ENCODE measurements around the gene SREK1IP1. TPM values are rescaled to one million over a fixed set of nuclear protein-coding genes. Genes with fewer than 3 reads are reported as not detected.

The SREK1IP1 gene
- 10 to 100 TPM; 12.2 to 21.4 TPM for total RNA-seq

- intact Hi-C loops (cut with DNase I), result no loop called here
- Histone ChIP-seq H3K36me3 (no peaks in the 10 kb centered on the region), H3K9ac (ENCODE audit: low read depth in 2 of 2, low read length in 2 of 2) (peak within 1 kb of the TSS; percentile 89 to 90), H3K27me3 (no peaks in the 10 kb centered on the region), H3K27ac (peak within 1 kb of the TSS; percentile 68), H3K9me3 (no peaks in the 10 kb centered on the region), H3K4me3 (peak within 1 kb of the TSS; percentile 84), H3K4me1 (peaks cover 23% of the 10 kb centered on the region)
- peak; percentile 82 for DNase-seq
- TF ChIP-seq CTCF (IDR thresholded peaks at IDR 0.05), result no peak
Observed at GRCh38 chr5:64768358-64769312, at the start of gene SREK1IP1, which contains the start of gene CWC27. SREK1IP1 (minus strand) TSS chr5:64768691; CDS start chr5:64768517, 174 bp downstream. CWC27 (plus strand) TSS chr5:64768930; CDS start chr5:64769147, 217 bp downstream.

- Histone ChIP-seq H3K9ac (ENCODE audit: low read depth in 2 of 2, low read length in 2 of 2) (no peak overlapping the region), H3K4me3 (no peak overlapping the region), H3K9me3 (no peaks in the 10 kb centered on the region), H3K36me3 (no peaks in the 10 kb centered on the region), H3K27me3 (no peaks in the 10 kb centered on the region), H3K4me1 (no peaks in the 10 kb centered on the region), H3K27ac (no peak overlapping the region)
- no peak for DNase-seq
- intact Hi-C loops (cut with DNase I), result loop anchor here (10.0 kb wide), 1 partner anchor 287 kb away; no protein-coding TSS in a partner anchor
- no peak for TF ChIP-seq CTCF (IDR thresholded peaks at IDR 0.05)
Observed at GRCh38 chr5:64818245-64818644, 49.8 kb upstream of the SREK1IP1 start.

GRCh38 chr5:64814073-64814472 is 45.6 kb upstream of the SREK1IP1 start:
- Histone ChIP-seq H3K9me3 (no peaks in the 10 kb centered on the region), H3K4me3 (no peak overlapping the region), H3K9ac (ENCODE audit: low read depth in 2 of 2, low read length in 2 of 2) (no peak overlapping the region), H3K4me1 (no peaks in the 10 kb centered on the region), H3K27ac (no peak overlapping the region), H3K27me3 (no peaks in the 10 kb centered on the region), H3K36me3 (no peaks in the 10 kb centered on the region)
- intact Hi-C loops (cut with DNase I), result loop anchor here (5.0 to 10.0 kb wide), 2 partner anchors 291 to 668 kb away; partner anchors contain the start of gene ADAMTS6
- TF ChIP-seq CTCF (IDR thresholded peaks at IDR 0.05), result no peak
- no peak for DNase-seq

DNA sequence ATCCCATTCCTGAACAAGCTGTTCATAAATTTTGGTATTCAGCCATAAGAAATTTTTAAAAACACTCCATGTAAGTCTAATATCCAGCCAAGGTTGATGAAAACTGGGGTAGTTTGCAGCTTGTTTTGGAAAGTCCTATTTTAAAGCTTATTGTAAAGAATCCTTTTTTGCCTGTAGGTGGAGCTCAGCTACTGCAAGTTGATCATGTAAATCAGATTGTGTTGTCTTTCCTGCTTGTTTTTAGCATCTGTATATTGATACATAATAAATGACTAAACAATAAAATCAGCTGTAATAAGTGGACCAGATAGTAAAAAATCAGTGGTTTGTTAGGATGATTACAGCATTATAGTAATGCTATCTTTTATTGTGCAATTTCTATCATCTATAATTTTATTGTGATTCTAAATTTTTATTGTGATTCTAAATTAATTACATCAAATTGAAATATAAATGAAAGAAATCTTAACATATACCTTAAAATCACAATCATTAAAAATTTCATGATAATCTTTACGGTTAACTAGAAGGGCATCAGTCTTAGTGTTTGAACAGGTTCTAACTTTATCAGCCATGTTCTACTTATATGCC is 42.7 kb upstream of the SREK1IP1 start:
- Histone ChIP-seq H3K36me3 (no peaks in the 10 kb centered on the region), H3K9me3 (no peaks in the 10 kb centered on the region), H3K9ac (ENCODE audit: low read depth in 2 of 2, low read length in 2 of 2) (no peak overlapping the region), H3K4me3 (no peak overlapping the region), H3K27ac (no peak overlapping the region), H3K4me1 (no peaks in the 10 kb centered on the region), H3K27me3 (no peaks in the 10 kb centered on the region)
- intact Hi-C loops (cut with DNase I), result loop anchor here (5.0 to 10.0 kb wide), 2 partner anchors 294 to 671 kb away; partner anchors contain the start of gene ADAMTS6
- peak; percentile 70 for TF ChIP-seq CTCF (IDR thresholded peaks at IDR 0.05)
- peak; percentile 18 for DNase-seq

- H3K27ac ChIP-seq, result no peak overlapping the region
- H3K36me3 ChIP-seq, result no peaks in the 10 kb centered on the region
- intact Hi-C loops (cut with DNase I), result loop anchor here (10.0 kb wide), 1 partner anchor 227 kb away; no protein-coding TSS in a partner anchor
Observed at GRCh38 chr5:64807520-64807919, 39.0 kb upstream of the SREK1IP1 start.

More at GRCh38 chr5:64807520-64807919, 39.0 kb upstream of the SREK1IP1 start:
- Histone ChIP-seq H3K4me1 (no peaks in the 10 kb centered on the region), H3K27me3 (no peaks in the 10 kb centered on the region), H3K9ac (ENCODE audit: low read depth in 2 of 2, low read length in 2 of 2) (no peak overlapping the region), H3K9me3 (no peaks in the 10 kb centered on the region), H3K4me3 (no peak overlapping the region)
- DNase-seq, result no peak
- no peak for TF ChIP-seq CTCF (IDR thresholded peaks at IDR 0.05)
